NCI-H510A (cell line): ENCODE results near the gene ZNF618.

Source experiments
- DNase-seq: peaks from one replicate; lab custom pipeline; 2025; lab: John Stamatoyannopoulos, UW

ZNF618 gene

GRCh38 chr9:114002271-114002985, 126.3 kb downstream of the ZNF618 start:
- DNase-seq: no peak

- no peak for DNase-seq
Measured at GRCh38 chr9:114002986-114003350, 126.9 kb downstream of the ZNF618 start.

- DNase-seq: no peak
Measured at GRCh38 chr9:114003351-114003750, 127.2 kb downstream of the ZNF618 start.

- DNase-seq: no peak
Measured at GRCh38 chr9:114003758-114004157, 127.6 kb downstream of the ZNF618 start.

GRCh38 chr9:114004221-114004716, 128.2 kb downstream of the ZNF618 start:
- no peak for DNase-seq

GRCh38 chr9:114005371-114006154, 129.5 kb downstream of the ZNF618 start:
- DNase-seq: no peak

- DNase-seq: no peak
Measured at GRCh38 chr9:114006155-114006550, 130.0 kb downstream of the ZNF618 start.

- DNase-seq: no peak
Measured at GRCh38 chr9:114006931-114007691, 131.0 kb downstream of the ZNF618 start.

GRCh38 chr9:114007991-114008666, 132.0 kb downstream of the ZNF618 start:
- DNase-seq: no peak

GRCh38 chr9:114008667-114009410, 132.7 kb downstream of the ZNF618 start:
- no peak for DNase-seq

- DNase-seq: no peak
Measured at GRCh38 chr9:114011313-114011712, 135.2 kb downstream of the ZNF618 start.

- DNase-seq: no peak
Measured at GRCh38 chr9:114012126-114012525, 136.0 kb downstream of the ZNF618 start.

GRCh38 chr9:114014044-114014443, 137.9 kb downstream of the ZNF618 start:
- DNase-seq: no peak

GRCh38 chr9:114015607-114016006, 139.5 kb downstream of the ZNF618 start:
- no peak for DNase-seq

- DNase-seq: no peak
Measured at GRCh38 chr9:114016101-114016500, 140.0 kb downstream of the ZNF618 start.

- no peak for DNase-seq
Measured at GRCh38 chr9:114016629-114017423, 140.7 kb downstream of the ZNF618 start.

GRCh38 chr9:114017741-114018715, 141.9 kb downstream of the ZNF618 start:
- DNase-seq: no peak

GRCh38 chr9:114021578-114021977, 145.5 kb downstream of the ZNF618 start:
- no peak for DNase-seq

GRCh38 chr9:114023961-114024360, 147.9 kb downstream of the ZNF618 start:
- DNase-seq: no peak
